ENCODE measurements around the gene ASB13.

Gene ASB13

DNA sequence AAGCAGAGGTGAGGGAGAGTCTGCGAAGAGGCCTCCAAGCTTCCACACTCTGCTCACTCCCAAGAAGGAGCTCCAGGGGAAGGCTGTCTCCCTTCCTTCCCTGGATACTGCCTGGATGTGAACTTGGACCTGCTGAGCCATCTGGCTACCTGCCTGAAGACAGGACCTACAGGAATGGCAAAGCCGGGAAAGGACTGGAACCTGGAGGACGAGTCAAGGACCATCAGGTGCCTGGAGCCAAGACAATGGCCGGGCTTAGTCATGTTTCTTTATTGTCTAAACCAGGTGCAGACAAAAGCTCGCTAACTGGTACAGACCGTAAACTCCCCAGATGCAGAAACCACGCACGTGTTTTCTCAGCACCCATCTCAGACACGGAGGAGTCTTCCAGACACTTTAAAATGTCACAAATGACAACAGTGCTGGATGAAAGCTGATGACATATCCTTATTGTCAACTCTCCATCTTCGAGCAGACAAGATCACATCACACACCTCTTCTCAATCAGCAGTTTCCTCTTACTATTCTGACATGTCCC, 12.1 kb downstream of the ASB13 start:
- no peaks in the 10 kb centered on the region for H3K27me3 ChIP-seq (ENCODE audit: control insufficient read depth, insufficient read depth, low read length)
- no peaks in the 10 kb centered on the region for H3K4me1 ChIP-seq (ENCODE audit: control insufficient read depth, insufficient read depth, low read length)
- peaks cover 5% of the 10 kb centered on the region for H3K36me3 ChIP-seq (ENCODE audit: control insufficient read depth, insufficient read depth, low read length)
- H3K4me3 ChIP-seq (ENCODE audit: low read depth, low read length) = no peak overlapping the region
- H3K9me3 ChIP-seq (ENCODE audit: control insufficient read depth, insufficient read depth, low read length) = no peaks in the 10 kb centered on the region
- no peak overlapping the region for H3K9ac ChIP-seq (ENCODE audit: low read depth, low read length)

DNA sequence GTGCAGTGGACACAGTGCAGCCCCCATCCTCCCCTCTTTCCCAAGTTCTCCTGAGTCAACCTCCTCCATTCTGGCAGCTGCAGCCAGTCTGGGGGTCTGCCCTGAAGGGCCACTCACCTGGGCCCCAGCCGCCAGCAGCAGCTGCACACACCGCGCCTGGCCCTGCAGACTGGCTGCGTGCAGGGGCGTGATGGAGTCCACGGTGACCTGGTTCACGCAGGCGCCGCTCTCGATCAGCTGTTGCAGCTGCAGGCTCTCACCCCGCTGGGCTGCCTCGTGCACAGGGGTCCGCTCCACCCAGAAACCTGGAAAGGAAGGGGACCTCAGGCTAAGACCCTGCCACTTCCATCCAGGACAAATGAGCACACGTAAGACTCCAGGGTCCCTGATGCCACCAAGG, 13.6 kb downstream of the ASB13 start:
- H3K9ac ChIP-seq (ENCODE audit: low read depth, low read length) = no peak overlapping the region
- H3K9me3 ChIP-seq (ENCODE audit: control insufficient read depth, insufficient read depth, low read length) = no peaks in the 10 kb centered on the region
- no peaks in the 10 kb centered on the region for H3K4me1 ChIP-seq (ENCODE audit: control insufficient read depth, insufficient read depth, low read length)
- peaks cover 5% of the 10 kb centered on the region for H3K36me3 ChIP-seq (ENCODE audit: control insufficient read depth, insufficient read depth, low read length)
- no peak overlapping the region for H3K4me3 ChIP-seq (ENCODE audit: low read depth, low read length)
- H3K27me3 ChIP-seq (ENCODE audit: control insufficient read depth, insufficient read depth, low read length) = no peaks in the 10 kb centered on the region

DNA sequence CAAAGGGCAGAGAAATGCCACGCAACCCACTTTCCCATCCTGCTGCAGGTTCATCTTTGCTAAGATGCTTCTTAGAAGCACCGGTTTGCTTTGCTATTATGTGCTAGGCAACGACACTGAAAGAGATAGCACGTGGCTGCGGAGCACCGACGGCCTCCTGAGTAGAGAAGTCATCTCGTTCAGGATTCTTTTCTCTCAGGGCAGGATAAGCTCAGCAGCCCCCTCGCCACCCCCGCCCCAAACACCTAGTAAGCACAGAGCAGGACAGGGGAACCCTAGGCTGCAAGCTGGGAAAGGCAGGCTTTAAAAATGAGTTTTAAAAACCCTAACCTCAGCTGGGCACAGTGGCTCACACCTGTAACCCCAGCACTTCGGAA, 15.0 kb downstream of the ASB13 start:
- H3K9me3 ChIP-seq (ENCODE audit: control insufficient read depth, insufficient read depth, low read length) = no peaks in the 10 kb centered on the region
- no peak overlapping the region for H3K9ac ChIP-seq (ENCODE audit: low read depth, low read length)
- no peaks in the 10 kb centered on the region for H3K4me1 ChIP-seq (ENCODE audit: control insufficient read depth, insufficient read depth, low read length)
- no peak overlapping the region for H3K4me3 ChIP-seq (ENCODE audit: low read depth, low read length)
- no peaks in the 10 kb centered on the region for H3K27me3 ChIP-seq (ENCODE audit: control insufficient read depth, insufficient read depth, low read length)
- H3K36me3 ChIP-seq (ENCODE audit: control insufficient read depth, insufficient read depth, low read length) = peaks cover 5% of the 10 kb centered on the region

DNA sequence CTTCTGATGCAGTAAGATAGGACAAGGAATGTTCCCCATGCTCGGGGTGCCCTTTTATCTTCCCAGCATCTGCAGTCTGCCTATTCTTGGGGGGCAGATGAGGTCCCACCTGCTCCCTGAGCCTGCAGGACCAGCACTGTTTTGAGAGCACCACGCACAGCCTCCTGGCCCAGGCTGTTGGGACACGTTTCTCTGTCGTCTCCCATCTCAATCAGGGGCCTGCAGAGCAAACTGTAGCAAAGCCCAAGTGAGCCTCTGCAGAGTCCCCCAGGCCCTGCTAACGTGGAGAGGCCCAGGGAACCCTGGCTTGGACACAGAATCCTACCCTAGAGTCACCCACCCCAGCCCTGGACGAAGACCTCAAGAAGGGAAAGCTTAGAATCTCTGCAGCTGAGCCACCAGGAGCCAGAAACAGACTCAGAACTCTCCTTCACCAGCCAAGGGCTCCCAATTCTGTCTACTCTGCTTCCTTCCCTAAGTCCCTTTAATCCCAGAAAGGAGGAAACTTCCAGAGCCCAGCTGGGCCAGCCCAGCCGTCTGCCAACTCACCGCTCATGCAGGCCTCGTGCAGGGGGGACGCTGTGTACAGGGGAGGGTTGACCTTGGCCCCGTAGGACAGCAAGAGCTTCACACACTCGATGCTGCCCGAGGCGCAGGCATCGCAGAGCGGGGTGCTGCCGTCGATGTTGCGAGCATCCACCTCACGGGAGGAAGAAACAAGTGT, 15.6 kb downstream of the ASB13 start:
- no peaks in the 10 kb centered on the region for H3K4me1 ChIP-seq (ENCODE audit: control insufficient read depth, insufficient read depth, low read length)
- H3K36me3 ChIP-seq (ENCODE audit: control insufficient read depth, insufficient read depth, low read length) = peaks cover 5% of the 10 kb centered on the region
- no peaks in the 10 kb centered on the region for H3K27me3 ChIP-seq (ENCODE audit: control insufficient read depth, insufficient read depth, low read length)
- H3K4me3 ChIP-seq (ENCODE audit: low read depth, low read length) = no peak overlapping the region
- no peak overlapping the region for H3K9ac ChIP-seq (ENCODE audit: low read depth, low read length)
- H3K9me3 ChIP-seq (ENCODE audit: control insufficient read depth, insufficient read depth, low read length) = no peaks in the 10 kb centered on the region

DNA sequence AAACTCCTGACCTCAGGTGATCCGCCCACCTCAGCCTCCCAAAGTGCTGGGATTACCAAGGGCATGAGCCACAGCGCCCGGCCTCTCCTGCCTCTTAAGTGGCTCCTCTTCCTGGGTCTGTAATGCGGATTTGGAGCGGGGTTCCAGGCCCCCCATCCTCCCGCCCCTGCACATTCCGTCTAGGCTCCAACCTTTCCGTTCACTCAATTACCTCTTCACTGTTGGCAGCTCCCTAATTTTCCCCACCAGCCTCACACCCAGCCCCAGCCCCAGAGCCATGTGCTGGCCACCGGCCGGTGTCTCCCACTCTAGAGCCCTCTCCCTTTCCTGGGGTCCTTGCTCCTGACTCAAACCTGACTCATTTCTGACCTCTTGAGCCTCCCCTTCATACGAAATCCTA, 16.6 kb downstream of the ASB13 start:
- no peaks in the 10 kb centered on the region for H3K27me3 ChIP-seq (ENCODE audit: control insufficient read depth, insufficient read depth, low read length)
- H3K9ac ChIP-seq (ENCODE audit: low read depth, low read length) = no peak overlapping the region
- no peaks in the 10 kb centered on the region for H3K4me1 ChIP-seq (ENCODE audit: control insufficient read depth, insufficient read depth, low read length)
- H3K9me3 ChIP-seq (ENCODE audit: control insufficient read depth, insufficient read depth, low read length) = no peaks in the 10 kb centered on the region
- peaks cover 5% of the 10 kb centered on the region for H3K36me3 ChIP-seq (ENCODE audit: control insufficient read depth, insufficient read depth, low read length)
- H3K4me3 ChIP-seq (ENCODE audit: low read depth, low read length) = no peak overlapping the region

DNA sequence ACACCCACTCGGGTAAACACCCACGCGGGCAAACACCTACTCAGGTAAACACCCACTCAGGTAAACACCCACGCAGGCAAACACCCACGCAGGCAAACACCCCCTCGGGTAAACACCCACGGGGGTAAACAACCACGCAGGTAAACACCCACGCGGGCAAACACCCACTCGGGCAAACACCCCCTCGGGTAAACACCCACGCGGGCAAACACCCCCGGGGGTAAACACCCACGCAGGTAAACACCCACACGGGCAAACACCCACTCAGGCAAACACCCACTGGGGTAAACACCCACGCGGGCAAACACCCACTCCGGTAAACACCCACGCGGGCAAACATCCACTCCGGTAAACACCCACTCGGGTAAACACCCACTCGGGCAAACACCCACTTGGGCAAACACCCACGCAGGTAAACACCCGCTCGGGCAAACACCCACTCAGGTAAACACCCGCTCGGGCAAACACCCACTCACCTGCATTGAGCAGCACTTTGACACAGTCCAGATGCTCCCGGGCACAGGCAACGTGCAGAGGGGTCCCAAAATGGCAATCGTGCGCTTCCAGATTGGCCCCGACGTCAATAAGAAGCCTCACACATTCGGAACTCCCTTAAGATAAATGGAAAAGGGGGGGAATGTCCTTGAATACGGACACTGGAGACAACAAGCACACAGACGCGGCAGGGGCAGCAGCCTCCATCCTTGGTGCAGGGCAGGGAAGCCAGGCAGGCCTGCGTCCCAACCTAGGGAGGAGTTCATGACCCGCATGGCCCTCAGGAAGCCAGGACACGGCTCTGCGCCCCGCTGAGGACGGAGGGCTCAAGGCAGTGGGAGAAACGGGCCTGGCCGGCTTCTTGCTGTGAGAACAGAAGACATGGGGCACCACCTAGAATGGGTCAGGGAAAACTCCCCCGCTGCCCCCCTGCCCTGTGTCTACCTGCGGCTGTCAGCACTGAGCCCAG, 17.6 kb downstream of the ASB13 start:
- Histone ChIP-seq H3K27me3 (ENCODE audit: control insufficient read depth, insufficient read depth, low read length) (no peaks in the 10 kb centered on the region), H3K4me3 (ENCODE audit: low read depth, low read length) (no peak overlapping the region), H3K9ac (ENCODE audit: low read depth, low read length) (no peak overlapping the region), H3K9me3 (ENCODE audit: control insufficient read depth, insufficient read depth, low read length) (no peaks in the 10 kb centered on the region), H3K36me3 (ENCODE audit: control insufficient read depth, insufficient read depth, low read length) (peaks cover 8% of the 10 kb centered on the region), H3K4me1 (ENCODE audit: control insufficient read depth, insufficient read depth, low read length) (no peaks in the 10 kb centered on the region)

DNA sequence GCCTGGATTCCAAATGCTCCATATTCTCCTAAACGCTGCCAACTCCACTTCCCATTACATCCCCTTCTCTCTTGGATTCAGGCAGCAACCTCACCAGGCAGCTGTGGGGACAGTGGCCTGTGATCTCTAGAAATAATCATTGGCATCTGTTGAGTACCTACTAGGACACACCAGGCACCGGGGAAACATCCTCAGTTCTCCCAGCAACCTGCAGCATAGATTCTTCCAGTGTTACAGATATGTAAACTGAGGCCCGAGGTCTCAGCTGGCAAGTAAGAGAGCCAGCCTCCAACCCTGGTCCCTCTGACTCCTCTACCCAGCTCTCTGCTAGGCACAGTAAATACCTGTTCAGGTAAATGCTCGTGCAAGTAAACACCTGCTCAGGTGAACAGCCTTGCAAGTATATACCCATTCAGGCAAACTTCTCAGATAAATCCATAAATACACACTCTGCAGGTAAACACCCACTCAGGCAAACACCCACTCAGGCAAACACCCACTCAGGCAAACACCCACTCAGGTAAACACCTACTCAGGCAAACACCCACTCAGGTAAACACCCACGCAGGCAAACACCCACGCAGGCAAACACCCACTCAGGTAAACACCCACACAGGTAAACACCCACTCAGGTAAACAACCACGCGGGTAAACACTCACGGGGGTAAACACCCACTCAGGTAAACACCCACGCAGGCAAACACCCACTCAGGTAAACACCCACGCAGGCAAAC, 18.7 kb downstream of the ASB13 start:
- no peaks in the 10 kb centered on the region for H3K4me1 ChIP-seq (ENCODE audit: control insufficient read depth, insufficient read depth, low read length)
- H3K9ac ChIP-seq (ENCODE audit: low read depth, low read length) = no peak overlapping the region
- H3K9me3 ChIP-seq (ENCODE audit: control insufficient read depth, insufficient read depth, low read length) = no peaks in the 10 kb centered on the region
- H3K4me3 ChIP-seq (ENCODE audit: low read depth, low read length) = no peak overlapping the region
- no peaks in the 10 kb centered on the region for H3K27me3 ChIP-seq (ENCODE audit: control insufficient read depth, insufficient read depth, low read length)
- H3K36me3 ChIP-seq (ENCODE audit: control insufficient read depth, insufficient read depth, low read length) = peaks cover 9% of the 10 kb centered on the region

DNA sequence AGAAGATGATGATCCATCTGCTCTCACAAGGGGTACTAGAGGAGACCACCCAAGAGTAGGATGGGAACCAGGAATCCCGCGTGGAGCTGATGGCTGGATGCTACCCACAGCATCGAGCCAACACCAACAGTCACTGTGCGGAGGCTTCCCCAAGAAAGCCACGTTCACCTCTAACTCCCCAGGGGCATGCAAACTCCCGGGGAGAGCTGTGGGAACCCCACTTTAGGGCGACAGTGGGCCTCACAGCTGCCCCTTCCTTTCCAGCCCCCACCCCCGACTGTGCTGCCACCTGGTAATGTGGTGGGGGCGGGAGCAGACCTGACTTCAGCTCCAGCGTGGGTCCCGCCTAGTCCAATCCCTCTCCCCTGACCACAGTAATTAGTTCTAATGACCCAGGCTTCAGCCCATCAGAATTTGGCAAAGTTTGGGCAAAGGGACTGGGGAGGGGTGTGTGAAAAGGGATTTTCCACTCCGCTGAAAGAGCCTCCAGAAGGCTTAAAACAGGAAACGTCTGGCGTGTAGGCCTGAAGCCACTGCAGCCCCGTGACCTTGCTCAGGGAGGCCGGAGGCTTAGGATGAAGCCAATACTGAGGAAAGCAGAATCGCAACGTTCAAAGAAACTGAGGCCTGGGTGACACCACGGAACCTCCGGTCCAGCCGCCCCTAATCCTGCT, 20.3 kb downstream of the ASB13 start:
- Histone ChIP-seq H3K9me3 (ENCODE audit: control insufficient read depth, insufficient read depth, low read length) (no peaks in the 10 kb centered on the region), H3K9ac (ENCODE audit: low read depth, low read length) (no peak overlapping the region), H3K27me3 (ENCODE audit: control insufficient read depth, insufficient read depth, low read length) (no peaks in the 10 kb centered on the region), H3K4me1 (ENCODE audit: control insufficient read depth, insufficient read depth, low read length) (no peaks in the 10 kb centered on the region), H3K4me3 (ENCODE audit: low read depth, low read length) (no peak overlapping the region), H3K36me3 (ENCODE audit: control insufficient read depth, insufficient read depth, low read length) (peaks cover 11% of the 10 kb centered on the region)

DNA sequence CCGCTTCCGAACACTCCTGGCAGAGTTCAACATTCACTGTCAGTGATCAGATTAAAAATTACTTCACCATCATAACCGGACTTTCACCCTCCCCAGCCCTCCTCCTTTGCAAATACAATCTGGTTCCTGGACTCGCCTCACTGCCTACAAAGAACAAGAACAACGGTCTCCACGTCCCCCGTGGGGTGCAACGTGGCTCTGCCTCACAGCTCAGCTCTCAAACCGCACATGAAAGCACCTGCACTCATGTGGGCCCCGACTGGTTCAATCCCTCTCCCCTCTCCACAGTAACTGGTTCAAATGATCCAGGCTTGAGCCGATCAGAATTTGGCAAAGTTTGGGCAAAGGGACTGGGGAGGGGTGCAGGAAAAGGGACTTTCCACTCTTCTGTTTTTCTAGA, 21.0 kb downstream of the ASB13 start:
- no peak overlapping the region for H3K4me3 ChIP-seq (ENCODE audit: low read depth, low read length)
- H3K9me3 ChIP-seq (ENCODE audit: control insufficient read depth, insufficient read depth, low read length) = no peaks in the 10 kb centered on the region
- H3K4me1 ChIP-seq (ENCODE audit: control insufficient read depth, insufficient read depth, low read length) = no peaks in the 10 kb centered on the region
- peaks cover 17% of the 10 kb centered on the region for H3K36me3 ChIP-seq (ENCODE audit: control insufficient read depth, insufficient read depth, low read length)
- H3K27me3 ChIP-seq (ENCODE audit: control insufficient read depth, insufficient read depth, low read length) = no peaks in the 10 kb centered on the region
- no peak overlapping the region for H3K9ac ChIP-seq (ENCODE audit: low read depth, low read length)

DNA sequence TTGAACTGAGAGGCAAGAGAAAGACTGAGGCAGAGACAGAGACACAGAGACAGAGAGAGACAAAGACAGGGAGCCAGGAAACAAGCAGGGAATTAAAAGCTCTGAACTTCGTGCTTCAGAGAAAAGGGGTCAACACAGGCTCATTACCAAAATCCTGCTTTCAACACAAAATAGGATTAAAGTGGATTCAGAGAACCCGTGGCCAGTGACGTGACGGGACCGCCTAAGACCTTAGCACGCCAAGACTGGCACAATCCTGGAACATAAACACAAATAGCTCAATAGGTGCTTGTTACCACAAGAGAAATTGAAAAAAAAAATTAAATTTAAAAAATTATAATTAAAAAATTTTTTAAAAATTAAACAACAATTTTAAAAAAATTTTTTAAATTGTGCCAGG, 21.5 kb downstream of the ASB13 start:
- no peaks in the 10 kb centered on the region for H3K9me3 ChIP-seq (ENCODE audit: control insufficient read depth, insufficient read depth, low read length)
- no peaks in the 10 kb centered on the region for H3K27me3 ChIP-seq (ENCODE audit: control insufficient read depth, insufficient read depth, low read length)
- H3K4me1 ChIP-seq (ENCODE audit: control insufficient read depth, insufficient read depth, low read length) = no peaks in the 10 kb centered on the region
- no peak overlapping the region for H3K4me3 ChIP-seq (ENCODE audit: low read depth, low read length)
- H3K36me3 ChIP-seq (ENCODE audit: control insufficient read depth, insufficient read depth, low read length) = peaks cover 19% of the 10 kb centered on the region
- H3K9ac ChIP-seq (ENCODE audit: low read depth, low read length) = no peak overlapping the region

All from iPS-15b (cell line).